Measurements from ENCODE around the gene GFY.
A peak's percentile ranks its signal among the peaks of the same experiment; 100 is the strongest.

GRCh38 chr19:49422407-49423070 lies 2.6 kb upstream of the GFY start:
- TF ChIP-seq CTCF (IDR thresholded peaks at IDR 0.05; ENCODE audit: extremely low read depth in 1 of 2, insufficient read depth in 1 of 2, low read depth in 1 of 2, low read length in 2 of 2) = peak; percentile 25 to 55
- TF ChIP-seq FOS (IDR thresholded peaks at IDR 0.05; ENCODE audit: borderline replicate concordance, insufficient read depth, low read length) = no peak
- TF ChIP-seq MAX (IDR thresholded peaks at IDR 0.05; ENCODE audit: insufficient read depth, insufficient read length) = no peak
- peak; percentile 80 for TF ChIP-seq EZH2 (IDR thresholded peaks at IDR 0.05; ENCODE audit: borderline replicate concordance, low read depth, low read length, severe bottlenecking)
- TF ChIP-seq POLR2AphosphoS5 (IDR thresholded peaks at IDR 0.05; ENCODE audit: insufficient read depth, low read depth, low read length) = no peak
- no peak for TF ChIP-seq POLR2A (IDR thresholded peaks at IDR 0.05; ENCODE audit: low read depth, low read length)

Data from endothelial cell of umbilical vein (primary cell).